Measurements from ENCODE around the gene IPO13. TPM values are rescaled to one million over a fixed set of nuclear protein-coding genes. Genes with fewer than 3 reads are reported as not detected.
A peak's percentile ranks its signal among the peaks of the same experiment; 100 is the strongest.

The IPO13 gene
- total and polyA plus RNA-seq, 10 of the 15 experiments (the other 5 are each of a cell fraction or from before 2014, with no cell fraction given), result 7.1 to 26.6 (median 15.9) TPM

DNA sequence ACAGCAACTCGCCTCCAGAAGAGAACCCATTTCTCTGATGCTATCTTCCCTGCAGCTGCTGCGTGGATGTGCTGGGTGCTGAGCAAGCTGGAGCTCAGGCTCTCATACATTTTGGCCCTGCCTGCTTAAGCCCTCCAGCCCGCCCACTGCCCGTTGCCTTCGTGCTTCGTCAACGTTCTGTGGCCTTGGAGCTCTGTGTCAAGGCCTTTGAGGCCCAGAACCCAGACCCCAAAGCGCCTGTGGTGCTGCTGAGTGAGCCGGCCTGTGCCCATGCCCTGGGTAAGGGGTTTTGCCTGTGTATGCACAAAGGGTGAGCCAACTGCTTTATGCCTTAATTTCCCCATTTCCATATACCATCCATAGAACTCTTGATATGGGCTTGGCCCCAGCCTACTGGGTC, 24.2 kb downstream of the IPO13 start:
- Histone ChIP-seq H3K9ac (ENCODE audit: control insufficient read depth, insufficient read depth, low read length) (peak overlapping the region; percentile 89; the same call in 1 of the 2 replicates), H3K27ac (ENCODE audit: control insufficient read depth, insufficient read depth) (no peak overlapping the region), H4K20me1 (ENCODE audit: control insufficient read depth, insufficient read depth) (no peaks in the 10 kb centered on the region), H3K4me2 (ENCODE audit: control insufficient read depth, insufficient read depth) (peak overlapping the region; percentile 93), H3K4me1 (ENCODE audit: control insufficient read depth, insufficient read depth, low read length) (peaks cover 18% of the 10 kb centered on the region), H3K4me3 (peak overlapping the region; percentile 98), H3K36me3 (ENCODE audit: control insufficient read depth in 2 of 2, insufficient read depth in 2 of 2, low read length in 1 of 2) (peaks cover 8 to 11% of the 10 kb centered on the region in 2 experiments; a peak in 3 of 4 replicates), H3K79me2 (ENCODE audit: control insufficient read depth, insufficient read depth, low read length) (peaks cover 28% of the 10 kb centered on the region), H3K9me3 (replicated peaks; ENCODE audit: control insufficient read depth, insufficient read depth, low read length) (no peaks in the 10 kb centered on the region), H2AFZ (ENCODE audit: control insufficient read depth, low read depth, low read length) (no peak overlapping the region), H3K27me3 (replicated peaks in 1 of 2; ENCODE audit: control insufficient read depth in 2 of 2, insufficient read depth in 2 of 2, low read length in 1 of 2) (no peaks in the 10 kb centered on the region)
- BruUV-seq (replicated peaks), result no TSS peak
- ATAC-seq (no peak), FAIRE-seq (no peak), DNase-seq (ENCODE audit: low read depth, low spot score) (no peak)
- WGBS (ENCODE audit: insufficient coverage, insufficient replicate concordance, low lambda C conversion rate, missing lambda C conversion rate), result 61% methylated on average over 9 of the region's 9 CpGs
- in situ Hi-C loops (cut with MboI), result no loop called here
- TF ChIP-seq GATAD2B (conservative IDR thresholded peaks at IDR 0.05; ENCODE audit: low read depth), result no peak
- no peak for TF ChIP-seq HDGF (IDR thresholded peaks at IDR 0.05)
- TF ChIP-seq ZNF274 (IDR thresholded peaks at IDR 0.05; ENCODE audit: insufficient read depth, insufficient read length), result no peak
- no peak for TF ChIP-seq POLR2AphosphoS5 (IDR thresholded peaks at IDR 0.05; ENCODE audit: low read length)
- TF ChIP-seq NBN (IDR thresholded peaks at IDR 0.05), result no peak
- no peak for TF ChIP-seq TCF7 (IDR thresholded peaks at IDR 0.05; ENCODE audit: borderline replicate concordance)
- no peak for TF ChIP-seq GABPA (IDR thresholded peaks at IDR 0.05; ENCODE audit: low read depth)
- no peak for TF ChIP-seq CHD2 (IDR thresholded peaks at IDR 0.05; ENCODE audit: borderline replicate concordance, low read depth, low read length)
- no peak for TF ChIP-seq BRCA1 (IDR thresholded peaks at IDR 0.05; ENCODE audit: low read depth, low read length)
- TF ChIP-seq ZBED1 (IDR thresholded peaks at IDR 0.05; ENCODE audit: borderline replicate concordance), result no peak
- no peak for TF ChIP-seq KDM1A (IDR thresholded peaks at IDR 0.05; ENCODE audit: borderline replicate concordance)
- no peak for TF ChIP-seq CEBPB (IDR thresholded peaks at IDR 0.05; ENCODE audit: borderline replicate concordance in 1 of 2, low read depth in 2 of 2, low read length in 2 of 2)
- TF ChIP-seq NR2F1 (conservative IDR thresholded peaks at IDR 0.05), result no peak
- TF ChIP-seq NFYB (IDR thresholded peaks at IDR 0.05; ENCODE audit: insufficient read depth, low read depth, low read length), result no peak
- no peak for TF ChIP-seq MXI1 (IDR thresholded peaks at IDR 0.05; ENCODE audit: low read depth, low read length)
- no peak for TF ChIP-seq SRF (IDR thresholded peaks at IDR 0.05; ENCODE audit: low read depth in 2 of 2, low read length in 2 of 2)
- no peak for TF ChIP-seq CBX5 (IDR thresholded peaks at IDR 0.05; ENCODE audit: low read depth)
- TF ChIP-seq TCF3 (IDR thresholded peaks at IDR 0.05; ENCODE audit: borderline replicate concordance, insufficient read depth, low read depth, low read length), result no peak
- TF ChIP-seq RFX5 (IDR thresholded peaks at IDR 0.05; ENCODE audit: low read depth, low read length), result no peak
- ChIA-PET POLR2A (interaction anchor here (1.0 kb wide), 1 partner anchor 24 kb away, joined by 3 read pairs; the partner anchor contains the start of gene IPO13), SMC1A (ENCODE audit: uncharacterized antibody, unreplicated experiment) (no interaction called here), CTCF (interaction anchor here (0.7 to 2.0 kb wide), 4 partner anchors 24 to 242 kb away, joined by 3 to 6 read pairs (median 4); partner anchors contain the start of gene DMAP1), RAD21 (ENCODE audit: unreplicated experiment) (interaction anchor here (2.6 kb wide), 1 partner anchor 208 kb away, joined by 6 read pairs; no protein-coding TSS in a partner anchor)
- intact Hi-C loops (cut with micrococcal nuclease; ENCODE audit: unreplicated experiment), result no loop called here

Data from GM12878 (cell line).